Muscle layer of colon (tissue), 2 donors: ENCODE measurements around the gene CTNNBL1.
"Not testable (repeated sequence)": the region's sequence is repeated elsewhere in the genome, so short reads cannot be mapped to it uniquely, and the experiment has no call there.

Experiments used
- H3K27ac ChIP-seq: one replicate; pipeline ENCODE4 v1.7.0; 2013; ENCODE audit warnings: low read depth, mild to moderate bottlenecking, low read length, moderate library complexity
- H3K27me3 ChIP-seq, 2 donors: one replicate each; pipeline ENCODE4 v1.7.0; 2013; ENCODE audit warnings: low read length in 2 of 2, mild to moderate bottlenecking in 2 of 2; ENCODE audit not compliant: insufficient read depth in 2 of 2, control insufficient read depth in 1 of 2
- H3K36me3 ChIP-seq: one replicate; pipeline ENCODE4 v1.7.0; 2013; ENCODE audit warnings: mild to moderate bottlenecking, low read length; ENCODE audit not compliant: insufficient read depth
- H3K4me1 ChIP-seq: one replicate; pipeline ENCODE4 v1.7.0; 2013; ENCODE audit warnings: mild to moderate bottlenecking, low read length; ENCODE audit not compliant: insufficient read depth
- H3K4me3 ChIP-seq, 2 donors: one replicate each; pipeline ENCODE4 v1.7.0; 2013; ENCODE audit warnings: low read length in 2 of 2, low read depth in 1 of 2, mild to moderate bottlenecking in 1 of 2, moderate library complexity in 1 of 2
- H3K9ac ChIP-seq: one replicate; pipeline ENCODE4 v1.7.0; 2013; ENCODE audit warnings: low read length
- H3K9me3 ChIP-seq: one replicate; pipeline ENCODE4 v1.7.0; 2013; ENCODE audit warnings: mild to moderate bottlenecking, low read length
- donor health status: abdominal sarcoma.
- donor health status: Adenocarcinoma of cecum.

Gene CTNNBL1

GRCh38 chr20:37662308-37662707 lies 31.5 kb upstream of the CTNNBL1 start:
- no peak overlapping the region for H3K9ac ChIP-seq
- H3K4me3 ChIP-seq, result no peak overlapping the region
- no peaks in the 10 kb centered on the region for H3K27me3 ChIP-seq
- H3K9me3 ChIP-seq, result no peaks in the 10 kb centered on the region
- H3K4me1 ChIP-seq, result no peaks in the 10 kb centered on the region
- no peaks in the 10 kb centered on the region for H3K36me3 ChIP-seq
- no peak overlapping the region for H3K27ac ChIP-seq

DNA sequence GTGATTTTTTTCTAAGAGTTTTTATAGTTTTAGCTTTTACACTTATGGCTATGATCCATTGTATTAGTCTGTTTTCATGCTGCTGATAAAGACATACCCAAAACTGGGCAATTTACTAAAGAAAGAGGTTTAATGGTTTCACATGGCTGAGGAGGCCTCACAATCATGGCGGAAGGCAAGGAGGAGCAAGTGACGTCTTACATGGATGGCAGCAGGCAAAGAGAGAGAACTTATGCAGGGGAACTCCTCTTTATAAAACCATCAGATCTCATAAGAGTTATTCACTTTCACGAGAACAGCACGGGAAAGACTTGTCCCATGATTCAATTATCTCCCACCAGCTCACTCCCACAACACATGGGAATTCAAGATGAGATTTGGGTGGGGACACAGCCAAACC lies 29.2 kb upstream of the CTNNBL1 start:
- not testable (repeated sequence) for H3K9me3 ChIP-seq, H3K27me3 ChIP-seq, H3K27ac ChIP-seq, H3K4me1 ChIP-seq, H3K4me3 ChIP-seq, H3K36me3 ChIP-seq, H3K9ac ChIP-seq

GRCh38 chr20:37668166-37668565 lies 25.7 kb upstream of the CTNNBL1 start:
- Histone ChIP-seq H3K9me3 (no peaks in the 10 kb centered on the region), H3K9ac (no peak overlapping the region), H3K4me3 (no peak overlapping the region), H3K36me3 (no peaks in the 10 kb centered on the region), H3K27ac (no peak overlapping the region), H3K27me3 (no peaks in the 10 kb centered on the region), H3K4me1 (no peaks in the 10 kb centered on the region)

DNA sequence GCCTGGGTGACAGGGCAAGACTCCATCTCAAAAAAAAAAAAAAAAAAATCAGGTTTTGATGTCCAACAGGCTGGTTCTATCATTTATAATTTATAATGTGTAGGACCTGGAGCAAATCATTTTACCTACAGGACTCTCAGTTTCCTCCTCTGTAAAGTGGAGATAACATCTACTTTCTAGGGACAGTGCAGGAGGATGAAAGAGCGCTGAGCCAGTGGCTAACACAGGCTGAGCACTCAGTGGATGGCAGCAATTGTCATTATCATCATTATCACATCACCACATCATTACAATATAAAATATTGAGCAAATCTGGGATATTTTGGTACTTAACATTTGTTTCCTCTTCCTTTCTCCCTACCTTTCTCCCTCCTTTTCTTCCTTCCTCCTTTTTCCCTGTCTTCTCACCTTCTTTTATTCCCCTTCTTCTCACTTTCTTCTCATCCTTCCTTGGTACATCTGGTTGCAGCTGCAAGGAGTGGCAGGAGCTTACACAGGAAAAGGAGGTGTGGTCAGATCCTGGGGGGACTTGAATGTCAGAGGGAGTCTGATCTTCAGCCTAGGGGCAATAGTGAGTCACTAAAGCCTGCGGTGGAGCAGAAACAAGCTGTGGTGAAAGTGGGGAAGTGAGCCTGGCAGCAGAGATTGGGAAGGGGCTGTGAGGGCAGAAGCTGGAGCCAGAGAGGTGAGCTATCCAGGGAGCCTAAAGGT lies 24.6 kb upstream of the CTNNBL1 start:
- Histone ChIP-seq H3K27me3 (no peaks in the 10 kb centered on the region), H3K9ac (no peak overlapping the region), H3K4me3 (no peak overlapping the region), H3K36me3 (no peaks in the 10 kb centered on the region), H3K9me3 (no peaks in the 10 kb centered on the region), H3K27ac (no peak overlapping the region), H3K4me1 (no peaks in the 10 kb centered on the region)

DNA sequence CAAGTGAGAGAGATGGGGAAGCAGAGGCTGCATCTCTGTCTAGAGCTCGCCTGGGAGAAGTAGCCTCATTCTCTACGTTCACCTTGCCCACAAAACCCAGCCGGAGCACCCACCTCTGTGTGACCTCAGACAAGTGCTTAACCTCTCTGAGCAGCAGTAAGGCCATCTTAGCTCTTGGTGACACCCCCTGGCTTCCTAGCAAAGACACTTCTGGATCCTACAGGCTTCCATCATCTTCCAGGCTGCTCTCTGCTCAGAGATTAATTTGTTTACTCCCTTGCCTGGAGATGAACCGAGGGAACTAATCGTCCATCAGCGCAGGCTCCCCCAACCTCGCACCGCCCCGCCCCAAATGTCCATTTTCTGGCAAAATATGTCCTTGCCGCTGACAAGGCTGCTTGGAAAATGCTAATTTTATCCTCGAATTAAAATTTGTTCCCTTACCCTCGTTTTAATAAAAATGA lies 24.0 kb upstream of the CTNNBL1 start:
- Histone ChIP-seq H3K36me3 (no peaks in the 10 kb centered on the region), H3K4me3 (peak overlapping the region in 1 of 2 donors; percentile 37), H3K27me3 (no peaks in the 10 kb centered on the region), H3K4me1 (no peaks in the 10 kb centered on the region), H3K9ac (no peak overlapping the region), H3K9me3 (no peaks in the 10 kb centered on the region), H3K27ac (no peak overlapping the region)

DNA sequence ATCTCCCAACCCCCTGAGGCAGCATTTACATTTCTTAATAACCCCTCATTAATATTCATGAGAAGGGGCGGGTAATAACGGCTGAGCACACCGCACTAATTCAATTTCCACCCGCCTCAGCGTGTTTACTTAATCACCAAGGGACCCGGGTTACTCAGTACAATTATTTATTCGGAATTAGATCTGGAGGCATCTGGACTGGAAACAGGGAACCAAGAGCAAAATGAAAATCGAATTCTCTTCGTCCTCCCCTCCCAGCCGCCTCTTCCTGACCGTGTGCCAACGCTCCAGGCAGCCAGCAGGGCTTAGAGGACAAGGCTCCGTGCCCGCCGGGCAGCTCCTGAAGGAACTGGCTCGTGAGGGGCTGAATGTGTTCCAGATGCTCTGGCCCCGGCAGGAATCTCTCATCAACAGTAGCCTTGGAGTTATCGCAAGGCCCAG lies 23.5 kb upstream of the CTNNBL1 start:
- H3K9ac ChIP-seq, result no peak overlapping the region
- peak overlapping the region in 1 of 2 donors; percentile 37 for H3K4me3 ChIP-seq

DNA sequence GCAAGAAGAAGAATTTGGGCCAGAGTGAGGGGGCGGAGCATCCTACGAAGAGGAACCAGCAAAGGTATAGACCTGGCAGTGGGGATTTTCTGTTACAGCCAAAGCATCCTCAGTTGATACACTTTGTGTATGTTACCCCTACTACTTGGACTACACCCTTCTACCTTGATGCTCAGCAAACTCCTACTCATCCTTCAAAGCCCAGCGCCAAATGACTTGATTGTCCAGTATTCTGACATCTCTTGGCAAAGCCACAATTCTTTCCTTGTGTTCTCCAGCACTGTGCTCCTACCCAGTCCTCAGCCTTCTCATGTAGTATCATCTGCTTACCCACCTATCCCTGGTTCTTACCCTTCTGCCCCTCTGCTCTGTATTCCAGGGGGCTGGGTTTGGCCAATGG lies 21.7 kb upstream of the CTNNBL1 start:
- H3K36me3 ChIP-seq, result no peaks in the 10 kb centered on the region
- no peaks in the 10 kb centered on the region for H3K4me1 ChIP-seq
- no peak overlapping the region for H3K4me3 ChIP-seq
- H3K9ac ChIP-seq, result no peak overlapping the region
- no peaks in the 10 kb centered on the region for H3K27me3 ChIP-seq
- H3K9me3 ChIP-seq, result no peaks in the 10 kb centered on the region
- no peak overlapping the region for H3K27ac ChIP-seq

More for the DNA sequence above, 23.5 kb upstream of the CTNNBL1 start:
- no peaks in the 10 kb centered on the region for H3K9me3 ChIP-seq
- no peaks in the 10 kb centered on the region for H3K36me3 ChIP-seq
- no peaks in the 10 kb centered on the region for H3K27me3 ChIP-seq
- no peaks in the 10 kb centered on the region for H3K4me1 ChIP-seq
- H3K27ac ChIP-seq, result no peak overlapping the region

GRCh38 chr20:37673444-37673843 lies 20.4 kb upstream of the CTNNBL1 start:
- Histone ChIP-seq H3K36me3 (no peaks in the 10 kb centered on the region), H3K9me3 (no peaks in the 10 kb centered on the region), H3K4me1 (no peaks in the 10 kb centered on the region), H3K4me3 (no peak overlapping the region), H3K9ac (no peak overlapping the region), H3K27me3 (no peaks in the 10 kb centered on the region), H3K27ac (no peak overlapping the region)

DNA sequence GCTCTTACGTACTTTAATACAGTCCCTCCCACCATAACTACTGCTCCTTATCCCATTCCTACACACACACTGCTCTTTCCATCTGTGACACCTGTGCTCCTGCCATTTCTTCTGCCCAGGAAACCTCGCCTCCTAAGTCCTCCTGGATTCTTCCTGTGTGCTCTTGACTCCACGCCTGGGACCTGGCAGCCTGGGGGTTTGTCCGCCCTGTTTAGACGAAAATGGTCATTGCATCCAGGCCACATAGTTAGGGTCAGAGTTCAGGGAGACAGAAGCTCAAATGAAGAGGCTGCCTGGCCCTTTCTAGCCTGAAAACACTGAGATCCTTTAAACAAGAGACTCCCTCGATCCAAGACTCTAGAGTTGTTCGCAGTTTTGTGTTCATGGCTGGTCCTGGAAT lies 17.4 kb upstream of the CTNNBL1 start:
- no peaks in the 10 kb centered on the region for H3K9me3 ChIP-seq
- H3K4me3 ChIP-seq, result no peak overlapping the region
- no peaks in the 10 kb centered on the region for H3K4me1 ChIP-seq
- no peaks in the 10 kb centered on the region for H3K27me3 ChIP-seq
- H3K36me3 ChIP-seq, result no peaks in the 10 kb centered on the region
- no peak overlapping the region for H3K9ac ChIP-seq
- H3K27ac ChIP-seq, result no peak overlapping the region

- H3K36me3 ChIP-seq, result no peaks in the 10 kb centered on the region
- H3K9ac ChIP-seq, result no peak overlapping the region
- H3K9me3 ChIP-seq, result no peaks in the 10 kb centered on the region
- no peak overlapping the region for H3K27ac ChIP-seq
- no peak overlapping the region for H3K4me3 ChIP-seq
- H3K27me3 ChIP-seq, result no peaks in the 10 kb centered on the region
- no peaks in the 10 kb centered on the region for H3K4me1 ChIP-seq
These were observed 15.6 kb upstream of the CTNNBL1 start for GRCh38 chr20:37677969-37678861.

DNA sequence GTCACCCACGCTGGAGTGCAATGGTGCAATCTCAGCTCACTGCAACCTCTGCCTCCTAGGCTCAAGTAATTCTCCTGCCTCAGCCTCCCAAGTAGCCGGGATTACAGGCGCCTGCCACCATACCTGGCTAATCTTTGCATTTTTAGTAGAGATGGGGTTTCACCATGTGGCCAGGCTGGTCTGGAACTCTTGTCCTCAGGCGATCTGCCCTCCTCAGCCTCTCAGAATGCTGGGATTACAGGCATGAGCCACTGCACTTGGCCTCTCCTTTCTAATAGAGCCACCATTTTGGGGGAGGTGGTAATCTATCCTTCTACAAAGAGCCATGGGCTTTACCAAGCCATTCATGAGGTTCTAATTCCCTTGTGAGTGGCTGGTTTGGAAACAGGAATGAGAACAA lies 14.1 kb upstream of the CTNNBL1 start:
- not testable (repeated sequence) for H3K9ac ChIP-seq, H3K9me3 ChIP-seq, H3K4me3 ChIP-seq, H3K27me3 ChIP-seq, H3K4me1 ChIP-seq, H3K27ac ChIP-seq, H3K36me3 ChIP-seq
